Astrocyte of the spinal cord (primary cell): ENCODE data around the gene CDC37.

Source experiments
- DNase-seq: peaks from one replicate; pipeline ENCODE4 v3.0.0; 2011; ENCODE audit warnings: low read depth, low spot score
- H3K4me3 ChIP-seq: 2 replicates; pipeline ENCODE4 v1.5.1; 2011; ENCODE audit warnings: low read depth, mild to moderate bottlenecking, low read length, moderate library complexity
- in situ Hi-C: cut with HindIII; loops from 2 replicates; pipeline ENCODE4 v1.10.0; 2017; ENCODE audit warnings: low sequenced_read_pairs
- TF ChIP-seq, protein P1 (sequence below): IDR thresholded peaks from 2 replicates; pipeline ENCODE4 v1.5.1; 2012; ENCODE audit warnings: low read depth, mild to moderate bottlenecking, low read length, inconsistent platforms

The CDC37 gene

DNA sequence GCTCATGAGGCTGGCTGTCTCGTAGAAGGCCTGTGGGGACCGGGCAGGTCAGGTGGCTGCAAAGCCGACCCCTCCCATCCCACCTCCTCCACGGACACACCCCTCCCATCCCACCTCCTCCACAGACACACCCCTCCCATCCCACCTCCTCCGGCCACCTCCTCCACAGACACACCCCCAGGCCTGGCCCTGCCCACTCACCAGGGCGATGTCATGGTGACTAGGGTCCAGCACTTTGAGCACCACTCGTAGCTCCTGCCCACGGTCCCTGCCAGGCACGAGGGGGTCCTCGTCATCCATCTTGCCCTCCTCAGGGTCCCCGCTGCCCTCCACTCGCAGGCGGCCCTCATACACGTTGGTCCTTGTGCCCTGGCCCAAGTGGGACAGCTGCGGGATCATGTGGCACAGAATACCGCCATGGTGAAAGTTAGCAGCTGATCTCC is 41.8 kb downstream of the CDC37 start:
- in situ Hi-C loops: no loop called here
- DNase-seq: no peak
- H3K4me3 ChIP-seq: no peak overlapping the region
- TF ChIP-seq, protein P1, sequence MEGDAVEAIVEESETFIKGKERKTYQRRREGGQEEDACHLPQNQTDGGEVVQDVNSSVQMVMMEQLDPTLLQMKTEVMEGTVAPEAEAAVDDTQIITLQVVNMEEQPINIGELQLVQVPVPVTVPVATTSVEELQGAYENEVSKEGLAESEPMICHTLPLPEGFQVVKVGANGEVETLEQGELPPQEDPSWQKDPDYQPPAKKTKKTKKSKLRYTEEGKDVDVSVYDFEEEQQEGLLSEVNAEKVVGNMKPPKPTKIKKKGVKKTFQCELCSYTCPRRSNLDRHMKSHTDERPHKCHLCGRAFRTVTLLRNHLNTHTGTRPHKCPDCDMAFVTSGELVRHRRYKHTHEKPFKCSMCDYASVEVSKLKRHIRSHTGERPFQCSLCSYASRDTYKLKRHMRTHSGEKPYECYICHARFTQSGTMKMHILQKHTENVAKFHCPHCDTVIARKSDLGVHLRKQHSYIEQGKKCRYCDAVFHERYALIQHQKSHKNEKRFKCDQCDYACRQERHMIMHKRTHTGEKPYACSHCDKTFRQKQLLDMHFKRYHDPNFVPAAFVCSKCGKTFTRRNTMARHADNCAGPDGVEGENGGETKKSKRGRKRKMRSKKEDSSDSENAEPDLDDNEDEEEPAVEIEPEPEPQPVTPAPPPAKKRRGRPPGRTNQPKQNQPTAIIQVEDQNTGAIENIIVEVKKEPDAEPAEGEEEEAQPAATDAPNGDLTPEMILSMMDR: no peak

DNA sequence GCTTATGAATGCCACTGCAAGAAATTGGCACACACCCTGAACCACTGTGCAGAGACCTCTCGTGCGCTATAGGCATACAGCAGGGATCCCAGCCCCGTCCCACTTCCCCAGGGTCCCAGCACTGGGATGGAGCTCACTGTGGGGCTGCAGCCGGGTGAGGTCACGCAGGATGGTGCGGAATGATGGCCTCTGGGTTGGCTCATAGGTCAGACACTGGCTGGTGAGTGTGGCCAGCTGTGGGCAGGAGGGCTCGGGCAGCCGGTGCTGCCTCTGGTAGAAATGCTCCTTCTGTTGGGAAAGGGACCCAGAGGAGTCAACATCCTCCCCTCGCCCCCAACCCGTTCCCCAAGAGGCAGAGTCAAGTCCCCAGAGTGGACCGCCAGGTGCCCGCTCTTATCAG is 46.9 kb downstream of the CDC37 start:
- DNase-seq: no peak
- H3K4me3 ChIP-seq: no peak overlapping the region
- in situ Hi-C loops: no loop called here
- TF ChIP-seq, protein P1: no peak

DNA sequence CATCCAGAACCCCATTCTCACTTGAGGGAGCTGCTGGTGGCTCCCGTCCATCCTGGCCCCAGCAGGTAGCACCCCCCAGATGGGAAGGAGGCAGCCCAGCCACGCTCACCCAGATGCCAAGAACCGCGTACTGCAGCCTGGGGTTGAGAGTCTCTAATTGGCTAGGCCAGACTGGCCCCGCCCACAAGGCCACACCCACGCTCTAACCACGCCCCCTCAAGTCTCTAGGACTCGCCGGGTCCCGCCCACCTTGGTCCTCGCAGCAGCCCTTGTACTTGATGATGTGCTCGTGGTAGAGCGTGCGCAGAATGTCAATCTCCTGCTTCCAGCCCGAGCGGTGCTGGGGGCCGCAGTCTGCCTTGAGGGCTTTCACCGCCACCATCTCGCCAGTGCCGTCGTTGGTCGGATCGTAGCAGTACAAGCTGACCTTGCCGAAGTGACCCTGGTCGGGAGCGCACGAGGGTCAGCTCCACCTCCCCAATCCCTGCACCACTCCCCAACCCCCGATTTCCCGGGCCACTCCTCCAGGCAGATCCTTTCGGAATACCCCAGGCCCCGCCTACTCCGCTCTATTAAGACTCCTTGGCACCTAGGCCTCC is 49.5 kb downstream of the CDC37 start:
- H3K4me3 ChIP-seq: no peak overlapping the region
- in situ Hi-C loops: no loop called here

DNA sequence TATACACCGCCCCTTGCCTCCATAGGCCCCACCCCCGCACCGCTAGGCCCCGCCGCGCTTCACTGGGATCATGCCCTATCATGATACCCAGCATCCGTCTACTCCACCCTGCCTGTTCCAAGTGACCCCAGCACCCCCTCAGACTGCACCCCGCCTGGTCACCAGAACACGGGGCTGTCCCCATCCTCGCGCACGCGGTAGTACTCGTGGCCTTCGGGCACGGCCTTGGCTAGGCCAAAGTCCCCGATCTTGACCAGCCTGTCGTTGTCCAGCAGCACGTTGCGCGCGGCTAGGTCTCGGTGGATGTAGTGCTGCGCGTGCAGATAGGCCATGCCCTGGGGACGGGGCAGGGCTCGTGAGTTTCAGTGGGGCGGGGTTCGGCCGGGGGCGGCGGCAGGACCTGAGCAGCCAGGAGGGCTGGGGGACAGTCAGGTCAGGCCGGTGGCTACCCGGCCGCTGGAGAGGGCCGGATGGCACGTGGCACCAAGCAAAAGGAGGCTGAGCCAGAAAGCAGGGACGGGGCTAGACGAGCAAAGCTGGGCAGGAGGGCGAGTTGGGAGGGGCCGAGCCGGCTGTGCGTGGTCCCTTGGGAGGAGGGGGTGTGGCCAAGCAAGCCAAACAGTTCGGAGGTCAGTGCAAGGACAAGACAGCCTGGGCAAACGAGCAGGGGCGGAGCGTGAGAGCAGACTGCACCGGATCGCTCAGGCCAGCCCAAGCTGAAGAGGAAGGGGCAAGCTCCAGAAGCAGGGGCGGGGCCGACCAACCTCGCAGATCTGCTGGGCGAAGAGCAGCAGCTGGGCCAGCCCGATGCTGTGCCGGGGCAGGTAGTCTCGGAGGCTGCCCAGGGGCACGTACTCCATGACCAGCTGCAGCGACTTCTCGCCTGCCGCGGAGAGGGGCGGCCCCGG is 50.3 kb downstream of the CDC37 start:
- TF ChIP-seq, protein P1: no peak
- H3K4me3 ChIP-seq: no peak overlapping the region
- DNase-seq: no peak
- in situ Hi-C loops: no loop called here

More for the DNA sequence above, 49.5 kb downstream of the CDC37 start:
- TF ChIP-seq, protein P1: no peak
- peak; percentile 22 for DNase-seq

DNA sequence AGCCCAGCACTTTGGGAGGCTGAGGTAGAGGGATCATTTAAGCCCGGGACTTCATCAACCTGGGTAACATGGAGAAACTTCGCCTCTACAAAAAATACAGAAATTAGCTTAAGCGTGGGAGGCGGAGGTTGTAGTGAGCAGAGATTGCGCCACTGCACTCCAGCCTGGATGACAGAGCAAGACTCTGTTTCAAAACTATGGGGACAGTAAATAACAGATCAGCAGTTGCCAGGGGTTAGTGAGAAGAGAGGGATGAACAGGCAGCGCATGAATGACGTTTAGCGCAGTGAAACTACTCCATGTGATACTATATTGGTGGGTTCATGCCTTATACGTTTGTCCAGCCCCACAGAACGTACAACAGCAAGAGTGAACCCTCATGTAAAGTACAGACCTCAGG is 56.8 kb downstream of the CDC37 start:
- DNase-seq: no peak
- in situ Hi-C loops: no loop called here
- no peak overlapping the region for H3K4me3 ChIP-seq
- TF ChIP-seq, protein P1: no peak

DNA sequence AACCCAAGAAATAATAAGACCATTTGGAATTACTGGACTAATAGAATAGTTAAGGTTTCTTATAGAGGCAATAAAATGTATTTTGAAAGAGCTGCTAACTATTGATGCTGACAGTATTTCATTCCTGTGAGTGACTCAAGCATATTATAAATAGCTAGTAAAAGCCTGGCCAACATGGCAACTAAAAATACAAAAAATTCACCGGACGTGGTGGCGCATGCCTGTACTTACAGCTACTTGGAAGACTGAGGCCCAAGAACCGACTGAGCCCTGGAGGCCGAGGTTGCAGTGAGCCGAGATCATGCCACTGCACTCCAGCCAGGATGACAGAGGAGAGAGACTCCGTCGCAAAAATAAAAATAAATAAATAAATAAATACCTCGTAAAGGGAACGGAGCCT is 58.6 kb downstream of the CDC37 start:
- DNase-seq: no peak
- TF ChIP-seq, protein P1: no peak
- no peak overlapping the region for H3K4me3 ChIP-seq
- in situ Hi-C loops: no loop called here
